HG03135 (cell line): ENCODE results near the gene XRCC5.

Experiments
- ATAC-seq: cut with Tn5 transposase; IDR thresholded peaks from one replicate; pipeline ENCODE4 v1.9.1; 2021; ENCODE audit warnings: mild to moderate bottlenecking, moderate library complexity; ENCODE audit not compliant: unreplicated experiment

XRCC5 gene

GRCh38 chr2:216083464-216084281 lies 25.5 kb upstream of the XRCC5 start:
- no peak for ATAC-seq

GRCh38 chr2:216084547-216084946 lies 24.6 kb upstream of the XRCC5 start:
- no peak for ATAC-seq

GRCh38 chr2:216086207-216086893 lies 22.8 kb upstream of the XRCC5 start:
- no peak for ATAC-seq

GRCh38 chr2:216090369-216090786 lies 18.8 kb upstream of the XRCC5 start:
- ATAC-seq: no peak

GRCh38 chr2:216092646-216093045 lies 16.5 kb upstream of the XRCC5 start:
- no peak for ATAC-seq

GRCh38 chr2:216094701-216095100 lies 14.4 kb upstream of the XRCC5 start:
- ATAC-seq: no peak

GRCh38 chr2:216098421-216099334 lies 10.5 kb upstream of the XRCC5 start:
- ATAC-seq: no peak

GRCh38 chr2:216101109-216101508 lies 8.0 kb upstream of the XRCC5 start:
- no peak for ATAC-seq

- ATAC-seq: no peak
These were observed 5.9 kb upstream of the XRCC5 start for GRCh38 chr2:216103213-216103612.

- no peak for ATAC-seq
These were observed 4.5 kb upstream of the XRCC5 start for GRCh38 chr2:216104691-216105090.

GRCh38 chr2:216107320-216107719 lies 1.8 kb upstream of the XRCC5 start:
- ATAC-seq: no peak

- ATAC-seq: no peak
These were observed 1.4 kb upstream of the XRCC5 start for GRCh38 chr2:216107760-216108159.

GRCh38 chr2:216108310-216108966 lies 710 bp upstream of the XRCC5 start:
- ATAC-seq: no peak

- ATAC-seq: no peak
These were observed 940 bp downstream of the XRCC5 start for GRCh38 chr2:216109962-216110614.

- ATAC-seq: no peak
These were observed 1.5 kb downstream of the XRCC5 start for GRCh38 chr2:216110620-216111019.

- ATAC-seq: no peak
These were observed 2.0 kb downstream of the XRCC5 start for GRCh38 chr2:216111122-216111521.

- no peak for ATAC-seq
These were observed 3.8 kb downstream of the XRCC5 start for GRCh38 chr2:216112926-216113325.

- ATAC-seq: peak; percentile 55
These were observed 4.4 kb downstream of the XRCC5 start for GRCh38 chr2:216113572-216113971.

GRCh38 chr2:216114382-216114713 lies 5.2 kb downstream of the XRCC5 start:
- no peak for ATAC-seq
